HCT116 (cell line): ENCODE results near the gene NDUFB10. TPM values are rescaled to one million over a fixed set of nuclear protein-coding genes. Genes with fewer than 3 reads are reported as not detected.

Experiments
- ATAC-seq: fragments of 200-7000 bp; cut with Tn5 transposase; 2 replicates; pipeline ENCODE4 v1.9.1; 2020; ENCODE audit warnings: mild to moderate bottlenecking, moderate library complexity
- BruUV-seq: library from RNA; stranded (reverse); fragments of 400-500 nt; replicated peaks from 2 replicates; lab custom pipeline; 2021; lab: Mats Ljungman, UMichigan
- CTCF ChIA-PET: fragments of 300-600 bp; sonication (Branson Sonifier 250); formaldehyde crosslinking; loops from one replicate; lab custom pipeline; 2021; ENCODE audit warnings: antibody characterized with exemption; lab: Charles Lee
- POLR2A ChIA-PET: fragments of 300-600, 350-600 bp; sonication (Branson Sonifier 250); formaldehyde crosslinking; loops from one replicate; lab custom pipeline; 2021; ENCODE audit warnings: antibody characterized with exemption; lab: Charles Lee
- RAD21 ChIA-PET, 2 experiments: fragments of 300-600 bp; sonication (Branson Sonifier 250); formaldehyde crosslinking; loops; one replicate each; lab custom pipeline; 2023; ENCODE audit warnings: low total read pairs in 2 of 2; ENCODE audit not compliant: uncharacterized antibody in 2 of 2, unreplicated experiment in 2 of 2, low non-redundant PET in 1 of 2; lab: Charles Lee
- DNase-seq: peaks from one replicate; pipeline ENCODE4 v3.0.0-alpha.2; 2010; ENCODE audit warnings: low read depth, low spot score
- H2AFZ ChIP-seq: fragments of 200-600 bp; shearing (Covaris generic), sonication (generic); 2 replicates; pipeline ENCODE4 v1.6.1; 2017; ENCODE audit warnings: low read depth, mixed run types, mixed read lengths, antibody characterized with exemption, low read length; ENCODE audit not compliant: poor library complexity, severe bottlenecking
- H3K27ac ChIP-seq: 2 replicates; pipeline ENCODE4 v1.5.1; 2012; ENCODE audit warnings: low read depth, low read length
- H3K27me3 ChIP-seq: fragments of 200-600 bp; sonication (generic); 2 replicates; pipeline ENCODE4 v1.6.1; 2016; ENCODE audit warnings: mixed run types, low read length, mixed read lengths; ENCODE audit not compliant: insufficient read depth
- H3K36me3 ChIP-seq, 2 experiments: fragments of 200-500 bp in 1 of 2; fragments of 200-600 bp in 1 of 2; sonication (Bioruptor generic) in 1 of 2; sonication (generic) in 1 of 2; 2 replicates each; pipeline versions ENCODE4 v1.5.1 to v1.6.1; 2014 to 2016; ENCODE audit warnings: low read length in 2 of 2, inconsistent platforms in 1 of 2, mixed read lengths in 1 of 2, mixed run types in 1 of 2; ENCODE audit not compliant: insufficient read depth in 2 of 2, control insufficient read depth in 1 of 2
- H3K4me1 ChIP-seq, 2 experiments: fragments of 200-600 bp in 1 of 2; sonication (generic) in 1 of 2; 2 replicates each; pipeline versions ENCODE4 v1.5.1 to v1.6.1; 2012 to 2017; ENCODE audit warnings: low read length in 2 of 2, inconsistent platforms in 1 of 2, mild to moderate bottlenecking in 1 of 2, mixed read lengths in 1 of 2, mixed run types in 1 of 2, moderate library complexity in 1 of 2; ENCODE audit not compliant: insufficient read depth in 2 of 2, control insufficient read depth in 1 of 2
- H3K4me2 ChIP-seq: fragments of 200-600 bp; sonication (generic); 2 replicates; pipeline ENCODE4 v1.6.1; 2017; ENCODE audit warnings: mixed run types, low read length, mixed read lengths
- H3K4me3 ChIP-seq, 2 experiments: fragments of 200-600 bp in 1 of 2; sonication (generic) in 1 of 2; replicated peaks in 1 of 2; 2 replicates each; pipeline ENCODE4 v1.5.1; 2011 to 2016; ENCODE audit warnings: low read length in 2 of 2, control low read depth in 1 of 2, low read depth in 1 of 2, mild to moderate bottlenecking in 1 of 2, mixed read lengths in 1 of 2, mixed run types in 1 of 2
- H3K79me2 ChIP-seq: fragments of 200-600 bp; sonication (generic); 2 replicates; pipeline ENCODE4 v1.6.1; 2017; ENCODE audit warnings: mild to moderate bottlenecking, mixed run types, low read length, moderate library complexity, mixed read lengths; ENCODE audit not compliant: insufficient read depth
- H3K9ac ChIP-seq: fragments of 200-600 bp; sonication (generic); 2 replicates; pipeline ENCODE4 v1.6.1; 2016; ENCODE audit warnings: low read length, mixed read lengths
- H3K9me2 ChIP-seq: fragments of 200-600 bp; sonication (generic), shearing (Covaris generic); 2 replicates; pipeline ENCODE4 v1.6.1; 2017; ENCODE audit warnings: mixed run types, mild to moderate bottlenecking, moderate library complexity; ENCODE audit not compliant: insufficient read depth
- H3K9me3 ChIP-seq, 2 experiments: fragments of 200-500 bp in 1 of 2; fragments of 200-600 bp in 1 of 2; sonication (Bioruptor generic) in 1 of 2; sonication (generic) in 1 of 2; 2 replicates each; pipeline ENCODE4 v1.6.1; 2014 to 2017; ENCODE audit warnings: low read length in 2 of 2, mixed read lengths in 2 of 2, inconsistent platforms in 1 of 2, low read depth in 1 of 2, mild to moderate bottlenecking in 1 of 2, mixed run types in 1 of 2, moderate library complexity in 1 of 2; ENCODE audit not compliant: control insufficient read depth in 1 of 2, insufficient read depth in 1 of 2
- H4K20me1 ChIP-seq: fragments of 200-600 bp; sonication (generic), shearing (Covaris generic); 2 replicates; pipeline ENCODE4 v1.6.1; 2017; ENCODE audit warnings: mixed run types, mild to moderate bottlenecking, moderate library complexity; ENCODE audit not compliant: insufficient read depth
- CEBPB ChIP-seq: IDR thresholded peaks from 2 replicates; pipeline ENCODE4 v1.6.1; 2012; ENCODE audit warnings: low read depth
- ELF1 ChIP-seq: IDR thresholded peaks from 2 replicates; pipeline ENCODE4 v1.6.1; 2012; ENCODE audit warnings: low read depth, borderline replicate concordance
- EZH2 ChIP-seq: fragments of 200-600 bp; sonication (generic); IDR thresholded peaks from 2 replicates; pipeline ENCODE4 v1.6.1; 2017; ENCODE audit warnings: antibody characterized with exemption, mixed run types
- FOSL1 ChIP-seq: IDR thresholded peaks from 2 replicates; pipeline ENCODE4 v1.6.1; 2012; ENCODE audit warnings: low read depth
- MAX ChIP-seq: IDR thresholded peaks from 2 replicates; pipeline ENCODE4 v1.6.1; 2012
- POLR2A ChIP-seq: IDR thresholded peaks from 2 replicates; pipeline ENCODE4 v1.7.0; 2011; ENCODE audit warnings: borderline replicate concordance; ENCODE audit not compliant: insufficient read depth, insufficient read length; ENCODE audit errors: extremely low read depth
- POLR2AphosphoS5 ChIP-seq: IDR thresholded peaks from 2 replicates; pipeline ENCODE4 v1.6.1; 2011; ENCODE audit warnings: mild to moderate bottlenecking, low read depth, low read length, moderate library complexity
- RAD21 ChIP-seq: IDR thresholded peaks from 2 replicates; pipeline ENCODE4 v1.6.1; 2012; ENCODE audit warnings: low read depth, mild to moderate bottlenecking
- REST ChIP-seq: IDR thresholded peaks from 2 replicates; pipeline ENCODE4 v1.6.1; 2012; ENCODE audit warnings: low read depth
- SP1 ChIP-seq: IDR thresholded peaks from 2 replicates; pipeline ENCODE4 v1.6.1; 2012; ENCODE audit warnings: low read depth
- SRF ChIP-seq: IDR thresholded peaks from 2 replicates; pipeline ENCODE4 v1.6.1; 2012; ENCODE audit warnings: low read depth
- TCF7L2 ChIP-seq: IDR thresholded peaks from 2 replicates; pipeline ENCODE4 v1.7.0; 2011; ENCODE audit warnings: borderline replicate concordance, inconsistent platforms; ENCODE audit not compliant: insufficient read depth, insufficient read length; ENCODE audit errors: extremely low read depth
- YY1 ChIP-seq: IDR thresholded peaks from 2 replicates; pipeline ENCODE4 v1.6.1; 2011; ENCODE audit warnings: low read length, low read depth, moderate library complexity, mild to moderate bottlenecking; ENCODE audit not compliant: insufficient replicate concordance; ENCODE audit errors: extremely low read depth
- ZBTB33 ChIP-seq: IDR thresholded peaks from 2 replicates; pipeline ENCODE4 v1.6.1; 2011; ENCODE audit warnings: mild to moderate bottlenecking, low read length, moderate library complexity; ENCODE audit not compliant: insufficient replicate concordance; ENCODE audit errors: extremely low read depth
- ZFX ChIP-seq: fragments of 450-650 bp; IDR thresholded peaks from 2 replicates; pipeline ENCODE4 v1.6.1; 2017
- ZNF274 ChIP-seq: fragments of 200-500 bp; sonication (Bioruptor generic); IDR thresholded peaks from 2 replicates; pipeline ENCODE4 v1.6.1; 2014; ENCODE audit warnings: mild to moderate bottlenecking, low read depth, low read length, inconsistent platforms
- intact Hi-C: fragments of 100-400 bp; cut with micrococcal nuclease; formaldehyde crosslinking; loops from 2 replicates; pipeline ENCODE4 v1.10.0; 2022
- total RNA-seq: library from RNA; stranded (reverse); gene quantifications from one replicate; pipeline ENCODE4 v1.2.1, GENCODE V29; 2021; ENCODE audit not compliant: unreplicated experiment
- TF ChIP-seq, protein P1 (sequence below), 3 experiments: fragments of 200-600 bp in 1 of 3; sonication (generic) in 1 of 3; IDR thresholded peaks in 2 of 3; conservative IDR thresholded peaks in 1 of 3; 2 replicates each; pipeline ENCODE4 v1.5.1; 2012 to 2017; ENCODE audit warnings: low read depth in 2 of 3, low read length in 2 of 3, antibody characterized with exemption in 1 of 3, borderline replicate concordance in 1 of 3, control low read depth in 1 of 3, mild to moderate bottlenecking in 1 of 3, mixed read lengths in 1 of 3, mixed run types in 1 of 3, moderate library complexity in 1 of 3; ENCODE audit not compliant: insufficient read depth in 1 of 3

NDUFB10 gene
- total RNA-seq, 1 experiment from 2014 or later: 273 TPM

- RAD21 ChIA-PET: no interaction called here
These were observed 546 bp upstream of the NDUFB10 start for GRCh38 chr16:1958715-1959268.

More at GRCh38 chr16:1958715-1959268, 546 bp upstream of the NDUFB10 start:
- POLR2A ChIA-PET: interaction anchor here (3.2 kb wide), 1 partner anchor 20 kb away, joined by 14 read pairs; no protein-coding TSS in a partner anchor
- no peaks in the 10 kb centered on the region for H3K27me3 ChIP-seq
- H3K36me3 ChIP-seq: peaks cover 4 to 15% of the 10 kb centered on the region in 2 experiments
- H3K9me2 ChIP-seq: no peaks in the 10 kb centered on the region
- H3K9ac ChIP-seq: peak overlapping the region; percentile 98
- H4K20me1 ChIP-seq: peaks cover 9% of the 10 kb centered on the region; the same call in 1 of the 2 replicates
- no peak for TF ChIP-seq MAX
- no peak for TF ChIP-seq POLR2A
- TF ChIP-seq REST: no peak
- TF ChIP-seq ZFX: no peak
- TF ChIP-seq POLR2AphosphoS5: no peak
- TF ChIP-seq RAD21: no peak
- no peak for TF ChIP-seq ZNF274
- TF ChIP-seq ELF1: no peak
- TF ChIP-seq ZBTB33: no peak
- TF ChIP-seq SRF: no peak
- TF ChIP-seq FOSL1: no peak
- TF ChIP-seq CEBPB: no peak
- TF ChIP-seq SP1: no peak
- no peak for TF ChIP-seq YY1
- no peak for TF ChIP-seq EZH2
- no peak for TF ChIP-seq TCF7L2
- TF ChIP-seq, protein P1, sequence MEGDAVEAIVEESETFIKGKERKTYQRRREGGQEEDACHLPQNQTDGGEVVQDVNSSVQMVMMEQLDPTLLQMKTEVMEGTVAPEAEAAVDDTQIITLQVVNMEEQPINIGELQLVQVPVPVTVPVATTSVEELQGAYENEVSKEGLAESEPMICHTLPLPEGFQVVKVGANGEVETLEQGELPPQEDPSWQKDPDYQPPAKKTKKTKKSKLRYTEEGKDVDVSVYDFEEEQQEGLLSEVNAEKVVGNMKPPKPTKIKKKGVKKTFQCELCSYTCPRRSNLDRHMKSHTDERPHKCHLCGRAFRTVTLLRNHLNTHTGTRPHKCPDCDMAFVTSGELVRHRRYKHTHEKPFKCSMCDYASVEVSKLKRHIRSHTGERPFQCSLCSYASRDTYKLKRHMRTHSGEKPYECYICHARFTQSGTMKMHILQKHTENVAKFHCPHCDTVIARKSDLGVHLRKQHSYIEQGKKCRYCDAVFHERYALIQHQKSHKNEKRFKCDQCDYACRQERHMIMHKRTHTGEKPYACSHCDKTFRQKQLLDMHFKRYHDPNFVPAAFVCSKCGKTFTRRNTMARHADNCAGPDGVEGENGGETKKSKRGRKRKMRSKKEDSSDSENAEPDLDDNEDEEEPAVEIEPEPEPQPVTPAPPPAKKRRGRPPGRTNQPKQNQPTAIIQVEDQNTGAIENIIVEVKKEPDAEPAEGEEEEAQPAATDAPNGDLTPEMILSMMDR (IDR thresholded peaks at IDR 0.05 in 2 of 3, conservative IDR thresholded peaks at IDR 0.05 in 1 of 3; ENCODE audit: borderline replicate concordance in 1 of 3, insufficient read depth in 1 of 3, low read depth in 2 of 3, low read length in 2 of 3): no peak
- TF ChIP-seq, all 23 proteins: peak for 0
- H3K4me1 ChIP-seq: peaks cover 8 to 41% of the 10 kb centered on the region in 2 experiments
- H2AFZ ChIP-seq: peak overlapping the region; percentile 82
- DNase-seq (no peak), ATAC-seq (no peak)
- intact Hi-C loops: no loop called here
- no TSS peak for BruUV-seq
- peak overlapping the region; percentile 88 for H3K4me2 ChIP-seq
- H3K4me3 ChIP-seq: peak overlapping the region; percentile 31 to 81
- H3K27ac ChIP-seq: peak overlapping the region; percentile 88
- peaks cover 42% of the 10 kb centered on the region for H3K79me2 ChIP-seq
- CTCF ChIA-PET: no interaction called here
- no peaks in the 10 kb centered on the region for H3K9me3 ChIP-seq
